Activated CD4-positive, alpha-beta T cell treated with anti-CD3 and anti-CD28 coated beads for 48 hours (primary cell): Measurements from ENCODE around the gene CLEC10A.
A peak's percentile ranks its signal among the peaks of the same experiment; 100 is the strongest.
"Not testable (repeated sequence)": the region's sequence is repeated elsewhere in the genome, so short reads cannot be mapped to it uniquely, and the experiment has no call there.

ENCODE experiments used
- DNase-seq: peaks from one replicate; pipeline ENCODE4 v3.0.0-alpha.2; 2020

Gene CLEC10A

DNA sequence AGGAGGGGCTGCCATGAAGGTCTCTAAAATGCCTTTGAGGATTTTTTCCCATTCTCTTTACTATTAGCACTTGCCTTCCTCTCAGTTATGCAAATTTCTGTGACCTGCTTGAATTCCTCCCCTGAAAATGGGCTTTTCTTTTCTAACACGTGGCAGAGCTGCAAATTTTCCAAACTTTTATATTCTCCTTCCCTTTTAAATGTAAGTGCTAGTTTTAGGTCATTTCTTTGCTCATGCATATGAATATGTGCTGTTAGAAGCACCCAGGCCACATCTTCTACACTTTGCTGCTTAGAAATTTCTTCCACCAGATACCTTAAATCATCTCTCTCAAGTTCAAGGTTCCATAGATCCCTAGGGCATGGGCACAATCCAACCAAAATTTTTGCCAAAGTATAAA, 11.8 kb downstream of the CLEC10A start:
- DNase-seq = no peak

DNA sequence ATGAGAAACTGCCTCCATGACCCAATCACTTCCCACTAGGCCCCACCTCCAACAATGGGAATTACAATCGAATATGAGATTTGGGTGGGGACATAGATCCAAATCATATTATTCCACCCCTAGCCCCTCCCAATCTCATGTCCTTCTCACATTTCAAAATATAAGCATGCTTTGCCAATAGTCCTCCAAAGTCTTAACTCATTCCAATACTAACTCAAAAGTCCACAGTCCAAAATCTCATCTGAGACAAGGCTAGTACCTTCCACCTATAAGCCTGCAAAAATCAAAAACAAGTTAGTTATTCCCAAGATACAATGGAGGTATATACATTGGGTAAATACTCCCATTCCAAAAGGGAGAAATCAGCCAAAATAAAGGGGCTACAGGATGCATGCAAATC, 12.9 kb downstream of the CLEC10A start:
- DNase-seq = no peak

DNA sequence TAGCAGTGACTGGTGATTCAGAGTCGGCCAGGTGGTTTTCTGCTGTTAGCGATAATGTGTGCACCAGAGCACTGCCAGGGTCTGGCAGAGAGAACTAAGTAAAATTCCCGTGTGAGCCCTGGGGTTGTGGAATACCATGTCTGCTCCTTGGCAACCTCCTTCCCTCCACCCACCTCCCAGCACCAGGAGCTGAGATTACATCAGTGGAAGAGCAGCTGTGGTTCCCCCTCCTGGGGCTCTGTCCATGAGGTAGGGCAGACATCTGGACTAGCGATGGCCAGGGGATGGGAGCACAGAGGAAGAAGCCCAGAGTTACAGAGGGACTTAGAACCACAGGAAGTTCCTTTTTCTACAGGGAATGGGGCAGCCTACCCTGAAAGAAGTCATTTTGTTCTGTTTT, 15.8 kb downstream of the CLEC10A start:
- no peak for DNase-seq

DNA sequence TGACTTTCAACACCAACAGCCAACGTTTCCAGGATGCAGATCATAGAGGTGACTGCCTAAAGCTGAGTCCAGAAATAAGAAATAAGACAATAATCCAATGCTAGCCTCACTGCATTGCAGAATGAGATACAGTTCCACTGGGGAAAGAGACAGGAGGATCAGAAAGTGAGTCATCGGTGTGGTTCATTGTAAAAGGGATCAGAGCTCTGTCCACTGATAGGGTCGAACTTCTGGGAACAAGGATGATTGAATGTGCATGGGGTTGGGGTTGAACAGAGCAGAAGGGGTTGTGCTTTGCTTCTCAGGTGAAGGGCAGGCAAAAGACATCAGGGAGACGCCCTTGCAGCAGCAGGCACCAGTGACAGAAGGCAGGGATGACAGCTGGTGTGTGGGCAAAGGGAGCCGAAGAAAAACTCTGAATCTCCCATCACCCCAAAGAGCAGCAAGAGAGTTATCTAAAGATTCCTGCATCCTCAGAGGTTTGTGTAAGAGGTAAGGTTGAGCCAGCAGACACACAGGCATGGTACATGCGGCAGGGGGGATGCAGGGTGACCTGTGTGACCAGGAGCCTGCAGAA, 16.4 kb downstream of the CLEC10A start:
- no peak for DNase-seq

DNA sequence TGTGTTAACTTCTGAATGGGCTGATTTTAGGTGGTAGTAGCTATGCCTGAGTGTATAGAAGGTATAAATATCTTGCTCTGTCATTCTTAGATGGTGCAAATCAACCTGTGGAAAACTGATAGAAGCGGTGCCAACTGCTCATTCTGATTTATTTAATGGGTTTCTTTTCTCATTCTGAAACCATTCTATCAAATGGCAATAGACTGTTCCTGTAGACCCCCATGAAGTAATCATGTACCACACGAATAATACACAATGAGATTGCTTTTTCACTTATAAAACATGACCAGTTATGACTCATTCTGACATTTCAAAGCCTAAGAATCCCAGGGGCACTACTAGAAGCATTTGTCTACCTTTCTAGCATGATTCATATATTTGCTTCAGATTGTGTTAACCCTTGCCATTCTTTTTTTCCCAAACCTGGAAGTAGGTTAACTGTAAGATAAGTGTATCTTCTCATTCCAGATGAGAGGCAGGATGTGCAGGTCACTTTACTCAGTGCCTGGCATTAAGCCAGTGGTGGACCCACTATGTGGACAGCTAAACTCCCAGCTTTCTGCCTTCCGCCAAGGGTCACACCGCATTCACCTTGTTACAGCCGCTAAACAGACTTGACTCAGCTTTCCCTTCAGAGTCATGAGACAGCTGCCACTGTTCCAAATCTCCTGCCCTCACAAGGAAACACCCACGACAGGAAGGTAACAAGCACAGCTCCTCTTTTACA, 19.7 kb downstream of the CLEC10A start:
- peak; percentile 71 for DNase-seq

DNA sequence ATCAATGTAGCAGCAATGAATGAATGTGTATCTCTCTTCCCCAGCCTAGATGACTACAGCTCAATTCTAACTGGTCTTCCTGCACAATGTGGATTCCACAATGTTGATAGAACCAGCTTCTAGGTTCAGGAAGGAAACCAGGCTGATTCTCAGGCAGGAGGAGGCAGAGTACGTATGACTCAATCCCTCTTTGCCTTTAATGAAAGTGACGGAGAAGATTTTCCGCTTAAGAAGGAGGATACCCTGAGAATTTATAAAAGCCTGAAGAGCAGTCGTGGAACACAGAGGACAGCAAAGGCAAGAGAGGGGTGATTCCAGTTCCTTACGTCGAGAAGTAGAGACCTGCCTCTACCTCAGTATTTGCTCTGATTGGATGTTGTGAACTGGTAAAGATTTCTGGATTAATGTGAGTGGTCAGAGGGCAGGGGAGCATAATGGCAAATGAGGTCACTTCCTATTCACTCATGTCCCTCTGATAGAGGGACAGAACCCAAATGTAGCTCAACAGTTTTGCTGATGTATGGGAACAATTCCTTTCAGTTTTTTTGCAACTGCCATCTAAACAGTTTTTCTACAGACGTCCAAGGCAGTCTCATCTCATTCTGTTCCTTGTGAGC, 21.1 kb downstream of the CLEC10A start:
- no peak for DNase-seq

DNA sequence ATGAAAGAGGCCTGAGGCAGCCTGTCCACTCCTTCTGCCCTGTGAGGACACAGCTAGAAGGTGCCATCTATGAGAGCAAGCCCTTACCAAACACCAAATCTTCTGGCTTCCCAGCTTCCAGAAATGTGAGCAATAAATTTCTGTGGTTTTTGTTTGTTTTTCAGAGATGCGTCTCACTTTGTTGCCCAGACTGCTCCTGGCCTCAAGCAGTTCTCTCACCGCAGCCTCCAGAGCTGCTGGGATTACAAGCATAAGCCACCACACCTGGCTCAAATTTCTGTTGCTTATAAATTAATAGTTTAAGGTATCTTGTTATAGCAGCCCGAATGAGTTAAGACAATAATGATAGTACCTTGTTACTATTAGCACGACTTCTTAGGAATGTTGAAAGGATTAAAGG, 23.7 kb downstream of the CLEC10A start:
- DNase-seq = no peak

DNA sequence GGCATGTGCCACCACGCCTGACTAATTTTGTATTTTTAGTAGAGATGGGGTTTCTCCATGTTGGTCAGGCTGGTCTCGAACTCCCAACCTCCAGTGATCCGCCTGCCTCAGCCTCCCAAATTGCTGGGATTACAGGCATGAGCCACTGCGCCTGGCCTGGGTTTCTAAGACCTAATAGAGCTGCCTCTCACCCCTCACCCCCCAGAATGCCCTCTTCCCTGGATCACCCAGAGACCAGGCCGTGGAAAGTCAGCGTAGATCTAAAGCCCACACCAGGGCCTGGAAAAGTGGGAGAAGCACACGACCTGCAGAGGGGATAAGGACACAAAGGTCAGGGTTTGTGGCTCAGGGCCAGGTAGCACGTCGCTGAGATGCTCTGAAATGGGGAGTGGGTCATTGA, 29.5 kb downstream of the CLEC10A start:
- DNase-seq = not testable (repeated sequence)

DNA sequence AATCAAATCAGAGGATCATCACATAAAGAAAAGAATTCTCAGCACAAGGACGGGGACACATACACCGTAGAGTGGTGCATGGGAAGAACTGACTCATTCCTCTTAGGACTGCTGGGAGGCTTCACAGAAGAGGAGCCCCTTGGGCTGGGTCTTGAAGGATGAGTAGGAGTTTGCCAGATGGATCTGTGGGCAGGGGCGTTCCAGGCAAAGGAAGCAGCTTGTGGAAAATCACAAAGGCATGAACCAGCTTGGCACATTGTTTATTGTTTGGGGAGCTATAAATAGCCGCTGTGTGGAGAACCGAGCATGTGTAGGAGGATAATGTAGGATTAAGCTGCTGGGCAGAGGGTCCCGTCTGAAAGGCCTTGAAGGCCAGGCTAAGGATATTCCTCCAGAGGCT, 31.1 kb downstream of the CLEC10A start:
- DNase-seq = no peak

DNA sequence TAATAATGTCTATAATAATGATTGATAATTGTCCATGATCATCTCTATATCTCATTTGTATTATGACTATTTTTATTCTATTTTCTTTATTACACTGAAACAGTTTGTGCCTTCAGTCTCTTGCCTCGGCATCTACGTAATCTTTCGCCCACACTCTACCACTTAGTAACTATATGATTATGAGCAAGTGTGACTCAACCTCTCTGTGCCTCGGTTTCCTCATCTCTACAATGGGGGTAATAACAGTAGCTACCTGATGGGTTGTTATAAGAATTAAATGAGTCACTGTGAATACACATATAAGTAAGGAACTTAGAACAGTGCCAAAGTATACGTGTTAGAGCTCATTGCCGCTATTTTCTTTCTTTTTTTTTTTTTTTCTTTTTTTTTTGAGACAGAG, 32.5 kb downstream of the CLEC10A start:
- no peak for DNase-seq

DNA sequence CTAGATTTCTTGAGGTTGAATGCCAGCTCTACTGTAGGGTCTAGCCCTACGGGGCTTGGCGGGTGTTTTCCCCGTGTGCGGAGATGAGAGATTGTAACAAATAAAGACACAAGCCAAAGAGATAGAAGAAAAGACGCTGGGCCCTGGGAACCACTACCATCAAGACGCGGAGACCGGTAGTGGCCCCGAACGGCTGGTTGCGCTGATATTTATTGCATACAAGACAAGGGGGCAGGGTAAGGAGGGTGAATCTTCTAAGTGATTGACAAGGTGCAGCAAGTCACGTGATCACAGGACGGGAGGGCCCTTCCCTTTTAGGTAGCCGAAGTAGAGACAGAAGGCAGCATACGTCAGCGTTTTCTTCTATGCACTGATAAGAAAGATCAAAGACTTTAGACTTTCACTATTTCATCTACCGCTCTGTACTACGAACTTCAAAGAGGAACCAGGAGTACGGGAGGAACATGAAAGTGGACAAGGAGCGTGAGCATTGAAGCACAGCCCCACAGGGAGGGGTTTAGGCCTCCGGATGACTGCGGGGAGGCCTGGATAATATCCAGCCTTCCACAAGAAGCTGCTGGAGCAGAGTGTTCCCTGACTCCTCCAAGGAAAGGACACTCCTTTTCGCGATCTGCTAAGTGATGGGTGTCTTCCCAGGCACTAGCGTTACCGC, 33.2 kb downstream of the CLEC10A start:
- peak; percentile 81 for DNase-seq

DNA sequence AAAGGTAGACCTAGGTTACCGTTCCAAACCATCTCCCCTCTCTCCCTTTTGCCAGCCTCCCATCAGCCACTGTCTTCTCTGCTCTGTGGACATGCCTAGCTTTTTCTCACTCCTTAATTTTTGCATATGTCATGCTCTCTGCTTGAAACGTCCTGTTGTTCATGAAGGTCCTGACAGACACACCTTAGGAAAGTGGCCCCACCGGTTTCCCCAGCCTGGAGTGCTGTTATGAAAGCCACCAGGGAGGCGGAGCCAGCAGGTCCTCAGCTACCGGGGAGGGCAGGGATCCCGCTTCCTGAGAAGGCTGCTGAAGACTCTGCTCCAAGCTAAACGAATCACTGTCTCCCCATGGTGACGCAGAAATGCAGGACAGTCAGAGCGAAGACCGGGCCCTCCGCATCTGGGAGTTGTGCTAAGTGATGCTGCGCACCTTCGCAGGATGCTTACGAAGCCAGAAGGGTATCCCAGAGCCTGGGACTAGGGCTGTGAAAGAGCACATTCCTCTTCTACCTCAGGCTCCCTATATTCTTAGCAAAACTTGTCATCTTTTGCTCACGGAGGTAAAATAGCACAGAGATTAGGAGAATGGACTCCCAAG, 33.8 kb downstream of the CLEC10A start:
- peak; percentile 52 for DNase-seq

DNA sequence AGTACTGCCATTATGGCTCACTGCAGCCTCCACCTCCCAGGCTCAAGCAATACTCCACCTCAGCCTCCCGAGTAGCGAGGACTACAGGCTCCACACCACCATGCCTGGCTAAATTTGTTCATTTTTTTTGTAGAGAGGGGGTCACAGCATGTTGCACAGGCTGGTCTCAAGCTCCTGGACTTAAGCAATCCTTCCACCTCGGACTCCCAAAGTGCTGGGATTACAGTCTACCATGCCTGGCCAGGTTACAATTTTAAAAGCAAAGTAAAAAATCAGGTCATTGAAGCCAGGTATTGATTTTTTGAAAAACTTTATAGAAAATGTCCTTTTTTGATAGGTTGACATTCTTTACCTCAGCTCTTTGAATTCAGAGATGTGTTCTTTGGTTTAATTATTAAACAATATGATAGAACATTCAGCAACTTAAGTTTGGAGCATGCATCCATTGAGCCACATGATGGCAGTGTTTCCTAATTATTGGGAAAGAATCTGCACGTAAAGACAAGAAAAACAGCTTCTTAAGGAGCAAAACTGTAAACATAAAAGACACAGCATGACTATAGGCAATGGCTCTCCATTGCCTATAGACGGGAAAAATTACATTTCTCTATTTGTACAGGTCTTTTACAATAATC, 34.4 kb downstream of the CLEC10A start:
- DNase-seq = peak; percentile 49

DNA sequence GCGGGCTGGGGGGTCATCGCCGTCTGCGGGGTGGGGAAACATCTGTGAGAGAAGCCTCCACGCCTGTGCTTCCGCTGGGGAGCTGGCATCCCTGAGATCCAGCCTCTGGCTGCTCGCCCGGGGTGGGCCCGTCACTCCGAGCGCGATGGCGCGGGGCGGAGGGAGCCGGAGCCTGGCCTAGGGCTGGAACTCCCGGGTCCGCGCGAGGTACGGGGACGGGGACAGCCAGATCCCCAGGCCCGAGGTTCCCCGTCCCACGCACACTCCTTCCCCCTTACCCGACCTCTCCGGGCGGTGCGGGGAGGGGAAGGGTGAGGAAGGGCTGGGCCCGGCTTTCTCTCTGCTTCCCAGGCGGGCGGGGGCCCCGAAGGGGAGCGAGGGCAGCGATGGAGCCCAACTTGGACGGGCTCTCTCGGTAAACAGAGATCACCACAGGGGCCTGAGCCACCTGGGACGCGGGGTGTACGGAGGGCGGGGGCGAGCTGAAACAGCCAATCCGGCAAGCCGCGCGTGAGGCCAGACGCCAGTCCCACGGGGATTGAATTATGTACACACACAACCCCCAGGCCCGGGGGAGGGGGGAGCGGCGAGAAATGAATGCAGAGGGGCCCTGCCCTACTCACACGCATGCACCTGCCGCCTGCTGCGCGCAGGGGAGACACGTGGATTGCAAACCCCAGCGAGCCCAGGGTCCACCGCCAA, 36.4 kb downstream of the CLEC10A start, which contains the start of gene SLC16A11:
Gene SLC16A11 (minus strand): TSS at position 596 of the 702 bp plus-strand sequence. CDS start 579 bp downstream, at position 17.
- peak; percentile 53 for DNase-seq

DNA sequence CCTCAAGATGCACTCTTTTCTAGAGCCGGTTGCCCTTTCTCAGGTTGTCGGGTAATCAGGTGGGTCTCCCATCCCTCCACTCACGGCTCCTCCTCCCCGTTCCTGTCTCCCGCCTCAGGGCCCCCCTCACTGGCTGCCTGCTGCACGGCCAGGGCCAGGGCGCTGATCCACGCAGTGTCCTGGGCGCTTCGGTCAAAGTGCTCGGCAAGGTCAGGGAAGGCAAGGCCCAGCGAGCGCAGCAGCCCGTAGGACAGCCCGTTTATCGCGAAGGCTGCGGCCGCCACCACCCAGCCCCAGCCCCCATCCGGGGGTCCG, 36.9 kb downstream of the CLEC10A start:
- DNase-seq = no peak

DNA sequence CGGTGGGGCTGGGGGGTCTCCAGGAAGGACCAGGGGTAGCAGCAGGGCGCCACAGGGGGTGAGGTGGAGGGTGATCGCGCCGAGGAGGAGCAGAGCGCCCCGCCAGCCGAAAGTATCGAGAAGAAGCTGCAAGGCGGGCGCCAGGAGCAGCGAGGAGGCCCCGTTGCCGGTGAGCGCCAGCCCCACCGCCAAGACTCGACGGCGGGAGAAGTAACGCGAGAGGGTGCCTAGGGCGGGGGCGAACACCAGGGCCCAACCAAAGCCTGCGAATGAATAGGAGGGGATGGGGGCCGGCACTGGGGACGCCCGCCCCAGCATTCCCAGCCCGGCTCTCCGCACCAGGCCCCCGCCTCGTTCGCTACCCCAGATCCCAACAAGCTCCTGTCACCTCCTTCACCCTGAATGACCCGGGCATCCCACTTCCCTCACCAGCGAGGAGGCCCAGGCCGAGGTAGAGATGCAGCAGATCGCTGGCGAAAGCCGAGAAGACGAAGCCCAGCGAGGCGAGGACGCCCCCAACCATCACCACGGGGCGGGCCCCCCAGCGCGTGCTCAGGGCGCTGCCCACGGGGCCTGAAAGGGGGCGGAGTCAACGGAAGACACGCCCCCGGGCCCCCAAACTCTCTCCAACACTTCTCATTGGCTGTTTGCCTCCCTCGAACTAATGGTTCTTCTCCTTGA, 37.4 kb downstream of the CLEC10A start:
- DNase-seq = peak; percentile 69

DNA sequence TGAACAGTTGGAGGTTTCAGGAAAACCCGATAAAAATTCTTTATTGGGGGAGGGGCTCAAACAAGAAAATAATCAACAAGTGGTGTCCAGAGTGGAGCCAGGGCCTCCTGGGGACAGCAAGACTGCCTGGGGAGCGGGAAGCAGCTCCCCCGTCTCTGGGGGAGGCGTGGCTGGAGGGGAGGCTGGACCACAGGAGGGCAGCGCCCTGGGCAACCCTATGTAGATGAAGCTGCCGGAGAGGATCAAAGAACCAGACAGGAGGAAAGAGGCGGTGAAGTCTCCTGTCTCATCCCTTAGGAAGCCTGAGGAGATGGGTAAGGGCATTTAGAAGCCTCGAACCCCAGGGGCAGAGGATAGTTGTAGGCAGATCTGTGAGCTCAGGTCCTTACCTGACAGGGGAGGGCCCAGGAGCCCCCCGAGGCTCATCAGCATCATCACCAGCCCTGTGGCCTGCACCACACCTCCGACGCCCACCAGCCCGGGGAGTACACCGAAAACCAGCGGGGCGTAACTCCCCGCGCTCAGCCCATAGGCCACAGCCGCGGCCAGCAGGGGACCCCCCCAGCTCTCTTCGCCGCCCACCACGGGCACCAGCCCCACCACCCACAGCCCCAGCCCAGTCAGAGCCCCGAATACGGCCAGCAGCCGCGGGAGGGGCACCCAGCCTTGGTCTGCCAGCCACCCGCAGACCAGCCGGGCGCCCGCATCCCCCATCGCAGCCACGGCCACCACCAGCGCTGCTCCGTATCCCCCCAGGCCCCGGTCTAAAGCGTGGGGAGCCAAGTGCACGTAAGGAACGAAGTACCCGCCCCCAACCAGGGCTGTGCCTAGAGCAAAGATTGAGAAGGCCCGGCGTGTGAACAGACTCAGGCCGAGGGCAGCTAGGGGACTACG, 38.2 kb downstream of the CLEC10A start:
- no peak for DNase-seq

DNA sequence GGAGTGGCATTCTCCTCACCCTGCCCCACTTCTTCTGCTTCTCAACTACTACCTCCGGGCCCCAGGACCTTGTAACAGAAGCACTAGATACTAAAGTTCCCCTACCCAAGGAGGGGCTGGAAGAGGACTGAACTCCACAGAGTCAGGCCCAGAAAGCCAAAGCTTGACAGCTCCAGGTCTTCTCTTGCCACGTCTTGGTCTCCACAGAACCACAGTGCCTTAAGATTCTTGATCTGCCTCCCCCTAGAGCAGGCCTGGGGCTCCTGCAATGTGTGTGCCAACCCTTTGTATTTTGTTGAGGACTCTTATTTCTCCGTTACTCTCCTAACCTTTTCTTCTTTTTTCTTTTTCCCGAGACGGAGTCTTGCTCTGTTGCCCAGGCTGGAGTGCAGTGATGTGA, 40.2 kb downstream of the CLEC10A start:
- no peak for DNase-seq

DNA sequence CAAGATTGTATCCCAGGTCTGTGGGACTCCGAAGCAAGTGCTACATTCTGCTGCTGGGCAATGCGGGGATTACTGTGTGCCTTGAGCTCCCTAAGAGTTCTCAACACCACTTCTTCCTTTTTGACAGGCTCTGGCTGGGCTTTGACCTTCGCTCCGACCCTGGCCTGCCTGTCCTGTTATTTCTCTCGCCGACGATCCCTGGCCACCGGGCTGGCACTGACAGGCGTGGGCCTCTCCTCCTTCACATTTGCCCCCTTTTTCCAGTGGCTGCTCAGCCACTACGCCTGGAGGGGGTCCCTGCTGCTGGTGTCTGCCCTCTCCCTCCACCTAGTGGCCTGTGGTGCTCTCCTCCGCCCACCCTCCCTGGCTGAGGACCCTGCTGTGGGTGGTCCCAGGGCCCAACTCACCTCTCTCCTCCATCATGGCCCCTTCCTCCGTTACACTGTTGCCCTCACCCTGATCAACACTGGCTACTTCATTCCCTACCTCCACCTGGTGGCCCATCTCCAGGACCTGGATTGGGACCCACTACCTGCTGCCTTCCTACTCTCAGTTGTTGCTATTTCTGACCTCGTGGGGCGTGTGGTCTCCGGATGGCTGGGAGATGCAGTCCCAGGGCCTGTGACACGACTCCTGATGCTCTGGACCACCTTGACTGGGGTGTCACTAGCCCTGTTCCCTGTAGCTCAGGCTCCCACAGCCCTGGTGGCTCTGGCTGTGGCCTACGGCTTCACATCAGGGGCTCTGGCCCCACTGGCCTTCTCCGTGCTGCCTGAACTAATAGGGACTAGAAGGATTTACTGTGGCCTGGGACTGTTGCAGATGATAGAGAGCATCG, 41.8 kb downstream of the CLEC10A start:
- no peak for DNase-seq
